PC-9 (cell line): Measurements from ENCODE around the gene DENND1A. TPM values are rescaled to one million over a fixed set of nuclear protein-coding genes. Genes with fewer than 3 reads are reported as not detected.

ENCODE experiments used
- BruUV-seq: library from RNA; stranded (reverse); fragments of 400-500 nt; replicated peaks from 2 replicates; lab custom pipeline; 2021; lab: Mats Ljungman, UMichigan
- CTCF ChIA-PET: fragments of 300-600 bp; sonication (Branson Sonifier 250); formaldehyde crosslinking; loops from one replicate; lab custom pipeline; 2022; ENCODE audit warnings: antibody characterized with exemption; lab: Charles Lee
- POLR2A ChIA-PET: fragments of 300-600 bp; sonication (Branson Sonifier 250); formaldehyde crosslinking; loops from one replicate; lab custom pipeline; 2022; ENCODE audit warnings: antibody characterized with exemption; ENCODE audit not compliant: unreplicated experiment; lab: Charles Lee
- DNase-seq, 2 experiments: peaks; one replicate each; pipeline versions ENCODE4 v3.0.0 to v3.0.0-alpha.2; 2015 to 2022; ENCODE audit warnings: mixed read lengths in 1 of 2
- H2AFZ ChIP-seq: fragments of 200-600 bp; sonication (generic); 2 replicates; pipeline ENCODE4 v1.8.1; 2017; ENCODE audit warnings: antibody characterized with exemption
- H3F3A ChIP-seq: fragments of 200-600 bp; sonication (generic); 2 replicates; pipeline ENCODE4 v1.8.1; 2017; ENCODE audit warnings: antibody characterized with exemption, mild to moderate bottlenecking, low read depth; ENCODE audit not compliant: insufficient read depth
- H3K27ac ChIP-seq: fragments of 200-600 bp; sonication (generic); 2 replicates; pipeline ENCODE4 v1.6.1; 2016; ENCODE audit warnings: mixed run types
- H3K27me3 ChIP-seq: fragments of 200-600 bp; sonication (generic); 2 replicates; pipeline ENCODE4 v1.6.1; 2016; ENCODE audit warnings: low read depth, mixed run types; ENCODE audit not compliant: insufficient read depth
- H3K36me3 ChIP-seq: fragments of 200-600 bp; sonication (generic); 2 replicates; pipeline ENCODE4 v1.6.1; 2016; ENCODE audit warnings: low read depth, mixed run types
- H3K4me1 ChIP-seq: fragments of 200-600 bp; sonication (generic); replicated peaks from 2 replicates; pipeline ENCODE4 v1.6.1; 2016; ENCODE audit warnings: mixed run types; ENCODE audit not compliant: insufficient read depth
- H3K4me2 ChIP-seq: fragments of 200-600 bp; sonication (generic); 2 replicates; pipeline ENCODE4 v1.6.1; 2017; ENCODE audit warnings: mixed run types
- H3K4me3 ChIP-seq: fragments of 200-600 bp; sonication (generic); 2 replicates; pipeline ENCODE4 v1.6.1; 2016; ENCODE audit warnings: mixed run types
- H3K79me2 ChIP-seq: fragments of 200-600 bp; sonication (generic); 2 replicates; pipeline ENCODE4 v1.6.1; 2017; ENCODE audit warnings: low read depth, mixed run types
- H3K9me2 ChIP-seq: fragments of 200-600 bp; sonication (generic); 2 replicates; pipeline ENCODE4 v1.8.1; 2017; ENCODE audit warnings: mild to moderate bottlenecking; ENCODE audit not compliant: insufficient read depth
- H3K9me3 ChIP-seq: fragments of 200-600 bp; sonication (generic); 2 replicates; pipeline ENCODE4 v1.8.1; 2016; ENCODE audit warnings: low read depth; ENCODE audit not compliant: insufficient read depth
- H4K20me1 ChIP-seq: fragments of 200-600 bp; sonication (generic); 2 replicates; pipeline ENCODE4 v1.8.1; 2017; ENCODE audit not compliant: insufficient read depth
- CTCF ChIP-seq: fragments of 200-600 bp; sonication (generic); conservative IDR thresholded peaks from 2 replicates; pipeline ENCODE4 v1.6.1; 2017; ENCODE audit warnings: mixed run types, antibody characterized with exemption, mild to moderate bottlenecking, moderate library complexity
- EZH2 ChIP-seq: fragments of 200-600 bp; sonication (generic); IDR thresholded peaks from 2 replicates; pipeline ENCODE4 v1.8.0; 2017; ENCODE audit warnings: antibody characterized with exemption, low read depth
- intact Hi-C: fragments of 100-400 bp; cut with micrococcal nuclease; formaldehyde crosslinking; loops from one replicate; pipeline ENCODE4 v1.10.0; 2022; ENCODE audit not compliant: unreplicated experiment
- total RNA-seq: library from RNA; stranded (reverse); gene quantifications from 2 replicates; pipeline ENCODE4 v1.2.3, GENCODE V29; 2021

DENND1A gene
- total RNA-seq, 1 experiment from 2014 or later, result 37.7 TPM

GRCh38 chr9:123500336-123500735 is 429.6 kb downstream of the DENND1A start:
- BruUV-seq, result no TSS peak
- Histone ChIP-seq H3K4me3 (no peak overlapping the region), H3K4me1 (no peaks in the 10 kb centered on the region), H3K9me2 (no peaks in the 10 kb centered on the region), H3K36me3 (no peaks in the 10 kb centered on the region), H3K9me3 (no peaks in the 10 kb centered on the region), H3K79me2 (no peaks in the 10 kb centered on the region), H3K27me3 (no peaks in the 10 kb centered on the region), H4K20me1 (no peaks in the 10 kb centered on the region), H3K4me2 (no peak overlapping the region), H3F3A (no peaks in the 10 kb centered on the region), H2AFZ (no peak overlapping the region), H3K27ac (no peak overlapping the region)
- DNase-seq, result no peak
- ChIA-PET POLR2A (no interaction called here), CTCF (no interaction called here)
- TF ChIP-seq EZH2 (no peak), CTCF (no peak)
- intact Hi-C loops, result loop anchor here (5.0 kb wide), 1 partner anchor 262 kb away; no protein-coding TSS in a partner anchor

- no peaks in the 10 kb centered on the region for H3K9me3 ChIP-seq
- H3K79me2 ChIP-seq, result no peaks in the 10 kb centered on the region
- no peaks in the 10 kb centered on the region for H3K27me3 ChIP-seq
- TF ChIP-seq EZH2, result no peak
- no peak for TF ChIP-seq CTCF
- H3K9me2 ChIP-seq, result no peaks in the 10 kb centered on the region
- DNase-seq, result no peak
- ChIA-PET POLR2A (interaction anchor here (0.6 kb wide), 2 partner anchors 90 to 193 kb away, joined by 3 to 5 read pairs; no protein-coding TSS in a partner anchor), CTCF (no interaction called here)
- intact Hi-C loops, result no loop called here
- no peaks in the 10 kb centered on the region for H3F3A ChIP-seq
- no peak overlapping the region for H3K4me2 ChIP-seq
- H3K27ac ChIP-seq, result no peak overlapping the region
- no peaks in the 10 kb centered on the region for H4K20me1 ChIP-seq
- H3K36me3 ChIP-seq, result no peaks in the 10 kb centered on the region
- no peak overlapping the region for H2AFZ ChIP-seq
- BruUV-seq, result no TSS peak
- H3K4me1 ChIP-seq, result no peaks in the 10 kb centered on the region
- no peak overlapping the region for H3K4me3 ChIP-seq
Measured at GRCh38 chr9:123497830-123498229, 432.1 kb downstream of the DENND1A start.

GRCh38 chr9:123495731-123496130 is 434.2 kb downstream of the DENND1A start:
- H3K4me1 ChIP-seq, result no peaks in the 10 kb centered on the region
- ChIA-PET POLR2A (no interaction called here), CTCF (no interaction called here)
- no peak overlapping the region for H3K4me3 ChIP-seq
- no peaks in the 10 kb centered on the region for H3F3A ChIP-seq
- H3K4me2 ChIP-seq, result no peak overlapping the region
- no peak overlapping the region for H3K27ac ChIP-seq
- intact Hi-C loops, result no loop called here
- no peaks in the 10 kb centered on the region for H3K79me2 ChIP-seq
- no TSS peak for BruUV-seq
- H3K9me2 ChIP-seq, result no peaks in the 10 kb centered on the region
- DNase-seq, result no peak
- no peaks in the 10 kb centered on the region for H3K36me3 ChIP-seq
- H3K9me3 ChIP-seq, result no peaks in the 10 kb centered on the region
- H2AFZ ChIP-seq, result no peak overlapping the region
- H4K20me1 ChIP-seq, result no peaks in the 10 kb centered on the region
- no peaks in the 10 kb centered on the region for H3K27me3 ChIP-seq
- no peak for TF ChIP-seq EZH2

- no peaks in the 10 kb centered on the region for H3K9me2 ChIP-seq
- H2AFZ ChIP-seq, result no peak overlapping the region
- CTCF ChIA-PET, result no interaction called here
- no peak overlapping the region for H3K4me3 ChIP-seq
- H3K27me3 ChIP-seq, result no peaks in the 10 kb centered on the region
- H3K4me1 ChIP-seq, result no peaks in the 10 kb centered on the region
- H3K9me3 ChIP-seq, result no peaks in the 10 kb centered on the region
- intact Hi-C loops, result no loop called here
- no peak overlapping the region for H3K27ac ChIP-seq
- TF ChIP-seq EZH2 (no peak), CTCF (no peak)
- no peak overlapping the region for H3K4me2 ChIP-seq
- H3F3A ChIP-seq, result no peaks in the 10 kb centered on the region
- H3K79me2 ChIP-seq, result no peaks in the 10 kb centered on the region
- no peaks in the 10 kb centered on the region for H3K36me3 ChIP-seq
- DNase-seq, result no peak
- BruUV-seq, result no TSS peak
- no peaks in the 10 kb centered on the region for H4K20me1 ChIP-seq
- POLR2A ChIA-PET, result no interaction called here
Measured at GRCh38 chr9:123493627-123494026, 436.3 kb downstream of the DENND1A start.
